Neural crest cell (in vitro differentiated cells): ENCODE measurements around the gene AGBL4. TPM values are rescaled to one million over a fixed set of nuclear protein-coding genes. Genes with fewer than 3 reads are reported as not detected.

Experiments used
- DNase-seq: peaks from one replicate; pipeline ENCODE4 v3.0.0; 2021; ENCODE audit warnings: low read depth, mixed read lengths, low spot score
- H3K27ac Mint-ChIP-seq: one replicate; pipeline ENCODE4 v1.8.0; 2021; ENCODE audit warnings: mild to moderate bottlenecking, mixed read lengths; ENCODE audit not compliant: unreplicated experiment
- H3K27me3 Mint-ChIP-seq: 2 replicates; pipeline ENCODE4 v1.8.0; 2021; ENCODE audit warnings: low read depth, mild to moderate bottlenecking, mixed read lengths
- H3K36me3 Mint-ChIP-seq: 2 replicates; pipeline ENCODE4 v1.8.0; 2021; ENCODE audit warnings: low read depth, mild to moderate bottlenecking, mixed read lengths
- H3K4me1 Mint-ChIP-seq: 2 replicates; pipeline ENCODE4 v1.8.0; 2021; ENCODE audit warnings: mixed read lengths
- H3K4me3 Mint-ChIP-seq: one replicate; pipeline ENCODE4 v1.8.0; 2021; ENCODE audit warnings: mild to moderate bottlenecking, mixed read lengths
- H3K9me3 Mint-ChIP-seq: 2 replicates; pipeline ENCODE4 v1.8.0; 2021; ENCODE audit warnings: mixed read lengths
- total RNA-seq: library from RNA; stranded (reverse); gene quantifications from 2 replicates; pipeline ENCODE4 v1.2.1, GENCODE V29; 2021
- TF ChIP-seq, protein P1 (sequence below): fragments of 200-600 bp; sonication (generic); conservative IDR thresholded peaks from 2 replicates; pipeline ENCODE4 v1.5.0; 2021; ENCODE audit warnings: antibody characterized with exemption, mild to moderate bottlenecking

AGBL4 gene
- total RNA-seq, 1 donor from 2014 or later, result 0.09 TPM

DNA sequence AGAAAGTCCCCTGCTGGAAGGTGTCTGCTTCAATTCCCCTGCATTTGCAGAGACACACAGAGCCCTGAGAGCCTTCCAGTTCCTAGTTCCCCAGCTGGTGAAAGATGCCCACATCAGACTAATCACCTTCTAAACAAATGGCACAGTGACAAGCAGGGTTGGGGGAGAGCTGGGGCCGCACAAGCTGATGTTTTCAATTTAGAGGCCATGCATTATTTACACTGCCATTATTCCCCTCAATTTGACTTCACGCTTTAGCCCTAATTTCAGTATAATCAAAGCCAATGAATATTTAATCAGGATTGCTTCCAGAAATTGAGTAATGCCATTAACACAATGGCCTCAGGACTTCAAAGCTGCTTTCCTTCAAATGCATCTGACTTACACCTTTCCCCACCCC is 1328.6 kb downstream of the AGBL4 start:
- TF ChIP-seq, protein P1, sequence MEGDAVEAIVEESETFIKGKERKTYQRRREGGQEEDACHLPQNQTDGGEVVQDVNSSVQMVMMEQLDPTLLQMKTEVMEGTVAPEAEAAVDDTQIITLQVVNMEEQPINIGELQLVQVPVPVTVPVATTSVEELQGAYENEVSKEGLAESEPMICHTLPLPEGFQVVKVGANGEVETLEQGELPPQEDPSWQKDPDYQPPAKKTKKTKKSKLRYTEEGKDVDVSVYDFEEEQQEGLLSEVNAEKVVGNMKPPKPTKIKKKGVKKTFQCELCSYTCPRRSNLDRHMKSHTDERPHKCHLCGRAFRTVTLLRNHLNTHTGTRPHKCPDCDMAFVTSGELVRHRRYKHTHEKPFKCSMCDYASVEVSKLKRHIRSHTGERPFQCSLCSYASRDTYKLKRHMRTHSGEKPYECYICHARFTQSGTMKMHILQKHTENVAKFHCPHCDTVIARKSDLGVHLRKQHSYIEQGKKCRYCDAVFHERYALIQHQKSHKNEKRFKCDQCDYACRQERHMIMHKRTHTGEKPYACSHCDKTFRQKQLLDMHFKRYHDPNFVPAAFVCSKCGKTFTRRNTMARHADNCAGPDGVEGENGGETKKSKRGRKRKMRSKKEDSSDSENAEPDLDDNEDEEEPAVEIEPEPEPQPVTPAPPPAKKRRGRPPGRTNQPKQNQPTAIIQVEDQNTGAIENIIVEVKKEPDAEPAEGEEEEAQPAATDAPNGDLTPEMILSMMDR, result no peak
- Mint-ChIP-seq H3K27ac (no peak overlapping the region), H3K4me3 (no peak overlapping the region), H3K36me3 (no peaks in the 10 kb centered on the region), H3K27me3 (peaks cover 36% of the 10 kb centered on the region), H3K9me3 (no peaks in the 10 kb centered on the region), H3K4me1 (no peaks in the 10 kb centered on the region)
- DNase-seq, result no peak

DNA sequence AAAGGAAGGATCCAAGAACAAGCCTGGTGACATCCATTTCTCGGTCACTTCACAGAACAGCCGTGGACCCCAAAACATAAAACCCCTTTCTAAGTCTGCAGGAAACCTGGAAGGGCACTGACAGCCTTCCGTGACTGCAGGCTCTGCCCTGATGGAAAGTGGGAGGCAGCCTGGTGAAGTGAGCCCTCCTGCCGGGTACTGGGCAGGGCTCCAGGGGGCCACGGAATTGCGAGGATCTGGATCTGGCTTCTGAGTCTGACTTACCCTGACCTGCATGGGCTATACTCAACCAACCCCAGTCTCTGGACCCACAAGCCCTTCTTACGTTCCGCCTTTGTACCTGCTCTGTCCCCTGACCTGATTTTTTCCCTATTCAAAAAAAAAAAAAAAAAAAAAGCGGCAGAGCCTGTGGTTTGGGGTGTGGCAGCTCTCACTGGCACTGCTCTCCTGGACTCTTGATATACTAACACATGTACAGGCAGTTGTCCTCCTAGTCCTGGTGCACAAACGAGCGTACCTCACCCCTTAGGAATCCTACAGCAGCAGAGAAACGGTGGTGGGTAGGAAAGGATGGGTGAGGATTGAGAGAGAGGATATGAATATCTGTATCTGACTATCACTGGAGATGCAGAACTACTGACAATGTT is 1330.0 kb downstream of the AGBL4 start:
- H3K27ac Mint-ChIP-seq, result no peak overlapping the region
- H3K27me3 Mint-ChIP-seq, result peaks cover 33% of the 10 kb centered on the region
- no peaks in the 10 kb centered on the region for H3K4me1 Mint-ChIP-seq
- TF ChIP-seq, protein P1, result no peak
- H3K36me3 Mint-ChIP-seq, result no peaks in the 10 kb centered on the region
- no peak for DNase-seq
- H3K9me3 Mint-ChIP-seq, result no peaks in the 10 kb centered on the region
- no peak overlapping the region for H3K4me3 Mint-ChIP-seq

DNA sequence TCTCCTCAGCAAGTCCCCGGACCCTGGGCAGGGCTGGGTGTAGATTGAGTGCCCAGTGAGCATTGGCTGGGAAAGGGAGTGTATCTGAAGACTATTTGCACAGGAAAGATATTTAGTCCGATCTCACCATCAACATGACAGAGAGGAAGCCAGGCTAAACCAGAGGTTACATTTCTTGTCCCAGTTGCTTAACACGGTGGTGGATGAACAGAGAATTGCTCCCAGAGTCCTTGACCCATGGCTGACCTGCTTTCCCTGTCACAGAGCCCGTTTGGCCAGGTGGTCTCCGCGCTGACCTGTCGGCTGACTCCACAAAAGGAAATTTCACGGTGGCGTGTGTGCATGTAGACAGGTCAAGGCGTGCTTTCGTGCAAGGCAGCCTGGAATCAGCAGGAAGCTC is 1330.6 kb downstream of the AGBL4 start:
- H3K36me3 Mint-ChIP-seq, result no peaks in the 10 kb centered on the region
- no peak overlapping the region for H3K4me3 Mint-ChIP-seq
- TF ChIP-seq, protein P1, result no peak
- no peak for DNase-seq
- peaks cover 33% of the 10 kb centered on the region for H3K27me3 Mint-ChIP-seq
- H3K27ac Mint-ChIP-seq, result no peak overlapping the region
- peaks cover 3% of the 10 kb centered on the region for H3K4me1 Mint-ChIP-seq
- H3K9me3 Mint-ChIP-seq, result no peaks in the 10 kb centered on the region

DNA sequence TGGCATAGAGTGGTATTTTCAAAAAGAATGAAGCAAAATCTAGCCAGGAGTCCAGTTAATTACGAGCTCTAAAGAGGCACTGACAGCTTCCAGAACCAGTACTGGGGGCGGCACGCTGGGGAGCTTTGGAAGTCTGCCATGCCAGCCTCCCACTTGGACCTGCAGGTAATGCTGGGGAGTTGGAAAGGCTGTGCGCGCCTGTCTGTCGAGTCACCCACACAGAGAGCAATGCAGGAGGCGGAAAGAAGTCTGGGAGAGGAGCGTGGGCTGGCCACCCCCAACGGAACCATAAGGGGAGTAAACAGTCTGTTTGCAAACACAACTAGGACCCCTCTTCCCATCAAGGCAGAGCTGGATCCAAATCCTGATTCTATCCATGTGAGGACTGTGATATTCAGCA is 1331.5 kb downstream of the AGBL4 start:
- TF ChIP-seq, protein P1, result no peak
- Mint-ChIP-seq H3K9me3 (no peaks in the 10 kb centered on the region), H3K4me3 (no peak overlapping the region), H3K4me1 (peaks cover 4% of the 10 kb centered on the region), H3K36me3 (no peaks in the 10 kb centered on the region), H3K27me3 (peaks cover 33% of the 10 kb centered on the region), H3K27ac (no peak overlapping the region)
- DNase-seq, result no peak

DNA sequence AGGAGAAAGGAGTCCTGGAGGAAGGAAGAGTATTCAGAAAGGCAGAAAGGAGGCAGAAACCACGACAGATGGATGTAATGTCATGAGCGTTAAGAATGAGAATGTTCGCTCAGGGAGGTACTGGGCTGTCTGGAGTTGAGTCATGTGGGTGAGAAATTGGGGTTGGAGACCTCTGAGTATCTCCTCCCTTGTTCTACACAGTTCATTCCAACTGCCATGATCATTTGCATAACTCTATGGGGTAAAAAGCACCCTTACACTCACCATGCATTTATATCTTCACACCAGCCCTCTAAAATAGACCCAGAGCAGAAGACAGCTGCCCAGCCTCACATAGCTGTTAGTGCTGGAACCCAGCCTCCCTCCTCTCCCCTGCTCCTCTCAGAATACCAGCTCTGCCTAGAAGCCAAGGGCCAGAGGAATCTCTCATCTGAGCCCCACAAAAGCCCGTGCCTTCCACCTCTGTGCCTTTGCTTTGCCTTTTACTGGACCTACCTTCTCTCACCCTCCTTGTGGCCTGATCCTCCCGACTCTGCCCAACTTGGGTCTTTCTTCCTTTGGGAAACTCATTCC is 1332.2 kb downstream of the AGBL4 start:
- Mint-ChIP-seq H3K4me3 (no peak overlapping the region), H3K4me1 (peaks cover 11% of the 10 kb centered on the region)

More for the DNA sequence above, 1332.2 kb downstream of the AGBL4 start:
- H3K9me3 Mint-ChIP-seq, result no peaks in the 10 kb centered on the region
- no peak for DNase-seq
- H3K27me3 Mint-ChIP-seq, result peaks cover 30% of the 10 kb centered on the region
- no peak overlapping the region for H3K27ac Mint-ChIP-seq
- H3K36me3 Mint-ChIP-seq, result no peaks in the 10 kb centered on the region
- TF ChIP-seq, protein P1, result no peak
